Germinal center (tissue), 1 donor: ENCODE results near the gene RPP38.

Experiments
- DNase-seq: peaks from one replicate; pipeline ENCODE4 v3.0.0; 2012; ENCODE audit warnings: mixed read lengths, low spot score

RPP38 gene

GRCh38 chr10:15112657-15113056 lies 15.5 kb downstream of the RPP38 start:
- DNase-seq, result no peak

- DNase-seq, result no peak
These were observed 16.6 kb downstream of the RPP38 start for GRCh38 chr10:15113766-15114165.

- no peak for DNase-seq
These were observed 19.1 kb downstream of the RPP38 start for GRCh38 chr10:15116225-15116624.

DNA sequence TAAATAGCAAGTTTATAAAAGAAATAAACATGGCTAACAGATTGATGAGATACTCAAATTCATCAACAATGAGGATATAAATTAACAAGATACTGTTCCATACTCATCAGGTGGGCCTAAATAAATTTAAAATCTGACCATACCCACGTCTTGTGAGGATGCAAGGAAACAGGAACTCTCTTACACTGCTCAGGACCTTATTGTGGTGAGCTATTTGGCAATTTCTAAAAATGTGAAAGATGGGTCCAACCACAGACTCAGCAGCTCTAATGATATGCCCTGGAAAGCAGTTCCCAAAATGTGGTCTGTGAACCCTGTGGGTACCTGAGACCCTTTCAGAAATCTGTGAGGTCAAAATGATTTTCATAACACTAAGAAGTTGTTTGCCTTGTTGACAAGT lies 21.5 kb downstream of the RPP38 start:
- no peak for DNase-seq

GRCh38 chr10:15120523-15120922 lies 23.4 kb downstream of the RPP38 start:
- DNase-seq, result no peak

DNA sequence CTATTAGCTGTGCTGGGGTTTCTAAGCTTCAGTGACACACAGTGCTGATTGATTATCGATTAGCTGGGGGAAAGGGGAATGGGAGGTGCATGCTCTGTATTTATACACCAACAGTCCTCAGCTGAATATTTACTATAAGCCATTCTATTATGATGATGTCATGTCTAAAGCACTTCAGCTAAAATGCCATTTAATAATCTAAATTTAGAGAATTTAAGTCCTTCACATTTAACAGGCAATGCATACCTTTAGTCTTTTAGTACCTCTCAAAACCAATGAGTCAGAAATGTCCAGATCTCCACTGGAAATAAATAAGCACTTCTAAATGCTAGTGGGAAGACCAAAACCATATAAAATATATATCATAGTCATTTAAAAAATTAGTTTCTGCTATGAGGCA lies 24.6 kb downstream of the RPP38 start:
- no peak for DNase-seq

DNA sequence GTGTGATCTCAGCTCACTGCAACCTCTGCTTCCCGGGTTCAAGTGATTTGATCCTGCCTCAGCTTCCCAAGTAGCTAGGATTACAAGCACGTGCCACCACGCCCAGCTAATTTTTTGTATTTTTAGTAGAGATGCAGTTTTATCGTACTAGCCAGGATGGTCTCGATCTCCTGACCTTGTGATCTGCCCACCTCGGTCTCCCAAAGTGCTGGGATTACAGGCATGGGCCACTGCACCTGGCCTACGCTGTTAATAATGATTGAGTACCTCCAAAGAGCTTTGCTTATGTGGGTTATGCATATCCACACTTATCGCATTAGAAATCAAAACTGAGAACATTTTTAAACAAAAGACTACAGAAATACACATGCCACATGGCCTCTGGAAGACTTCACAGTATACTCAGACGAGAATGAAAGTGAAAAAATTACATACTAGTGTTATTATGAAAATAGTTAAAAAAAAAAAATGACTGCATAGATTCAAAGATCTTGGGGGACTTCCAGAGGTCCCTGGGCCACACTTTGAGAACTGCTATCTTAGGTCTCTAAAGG lies 25.4 kb downstream of the RPP38 start:
- DNase-seq, result no peak

DNA sequence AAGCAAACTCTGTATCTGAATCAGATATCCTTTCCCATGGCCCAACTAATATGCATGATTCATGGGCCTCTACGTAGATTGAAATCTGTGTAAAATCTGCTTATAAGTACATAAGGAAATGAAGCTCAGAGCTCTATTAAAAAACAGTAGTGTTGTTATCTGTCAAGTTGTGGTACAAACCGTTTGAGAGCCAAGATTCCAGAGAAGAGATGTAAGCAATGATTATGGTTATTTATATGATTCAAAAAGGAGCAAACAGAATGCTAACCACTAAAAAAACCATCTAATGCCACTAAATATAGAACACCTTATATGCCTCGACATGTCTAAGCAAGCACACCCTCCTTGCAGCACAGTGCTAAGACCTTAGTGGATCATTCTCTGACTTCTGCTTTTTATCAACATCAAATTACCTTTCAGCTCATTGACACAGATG lies 26.6 kb downstream of the RPP38 start:
- DNase-seq, result no peak

DNA sequence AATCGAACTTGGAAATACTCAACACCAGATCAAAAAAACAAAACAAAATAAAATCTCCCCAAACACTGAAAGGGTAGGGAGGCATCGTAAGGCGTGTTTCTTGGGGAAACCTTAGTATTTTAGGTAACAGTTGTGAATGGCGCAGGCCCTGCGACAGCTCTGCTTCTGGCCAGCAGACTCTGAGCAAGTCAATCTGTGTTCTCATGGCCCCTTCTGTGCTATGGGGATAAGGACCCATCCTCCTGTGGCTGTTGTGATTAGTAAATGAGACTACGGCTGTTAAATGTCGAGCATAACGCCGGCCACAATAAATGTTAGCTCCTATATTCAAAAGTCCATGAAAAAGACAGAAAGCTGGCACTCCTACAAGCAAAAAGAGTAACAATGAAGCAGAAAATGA lies 27.0 kb downstream of the RPP38 start:
- DNase-seq, result no peak

DNA sequence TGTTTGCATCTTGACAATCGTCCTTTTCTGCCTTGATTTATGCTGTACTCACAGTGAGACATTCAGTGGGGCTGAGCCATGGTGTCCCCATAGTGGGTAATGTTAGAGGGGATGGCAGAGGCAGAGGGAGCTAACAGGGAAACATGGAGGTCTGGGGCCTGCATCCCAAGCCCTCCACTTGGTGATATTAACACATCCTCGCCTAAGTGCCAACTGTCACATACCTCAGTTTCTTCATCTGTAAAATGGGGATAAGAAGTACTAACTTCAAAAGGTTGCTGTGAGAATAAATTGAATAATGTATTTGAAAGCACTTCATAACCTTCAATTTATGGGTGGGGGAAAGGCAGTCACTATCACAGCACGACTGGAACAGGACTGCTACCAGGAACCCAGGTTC lies 27.8 kb downstream of the RPP38 start:
- no peak for DNase-seq

GRCh38 chr10:15131330-15131729 lies 34.2 kb downstream of the RPP38 start:
- no peak for DNase-seq

- DNase-seq, result no peak
These were observed 39.2 kb downstream of the RPP38 start for GRCh38 chr10:15136129-15137035.

DNA sequence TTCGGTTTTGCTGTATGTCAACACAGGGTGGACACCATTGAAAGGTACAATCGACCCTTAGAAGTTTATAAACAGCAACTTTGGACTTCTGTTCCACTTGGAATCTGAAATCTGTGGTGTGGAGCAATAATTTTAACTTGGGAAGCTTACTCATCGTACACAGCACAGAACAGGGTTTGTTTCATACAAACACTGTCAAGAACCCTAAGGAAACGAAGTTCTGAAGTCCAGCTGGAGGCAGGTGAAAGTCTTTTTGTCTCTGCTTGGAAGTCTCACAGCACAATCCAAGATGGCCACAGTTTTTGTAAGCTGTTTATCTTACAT lies 39.8 kb downstream of the RPP38 start:
- DNase-seq, result no peak

- no peak for DNase-seq
These were observed 40.5 kb downstream of the RPP38 start for GRCh38 chr10:15137636-15138035.

DNA sequence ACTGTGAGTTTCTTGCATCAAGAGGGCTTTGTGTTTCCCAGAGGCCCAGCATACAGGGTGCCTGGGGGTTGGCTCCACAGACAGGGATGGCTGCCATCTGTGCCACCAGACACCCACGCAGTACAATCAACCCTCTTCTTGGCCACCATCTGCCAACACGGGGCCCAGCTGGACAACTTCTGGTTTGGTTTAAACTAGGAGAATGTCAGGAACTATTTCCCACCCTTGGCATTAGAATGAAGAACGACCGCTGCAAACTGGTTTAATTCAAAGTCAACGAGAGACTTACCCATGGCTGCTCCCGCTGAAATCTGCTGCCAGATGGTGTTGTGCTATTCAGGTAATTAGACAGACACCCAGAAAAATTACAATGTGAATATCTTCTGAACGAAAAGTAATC lies 43.5 kb downstream of the RPP38 start:
- DNase-seq, result no peak

GRCh38 chr10:15141136-15142054 lies 44.2 kb downstream of the RPP38 start:
- peak; percentile 53 for DNase-seq

DNA sequence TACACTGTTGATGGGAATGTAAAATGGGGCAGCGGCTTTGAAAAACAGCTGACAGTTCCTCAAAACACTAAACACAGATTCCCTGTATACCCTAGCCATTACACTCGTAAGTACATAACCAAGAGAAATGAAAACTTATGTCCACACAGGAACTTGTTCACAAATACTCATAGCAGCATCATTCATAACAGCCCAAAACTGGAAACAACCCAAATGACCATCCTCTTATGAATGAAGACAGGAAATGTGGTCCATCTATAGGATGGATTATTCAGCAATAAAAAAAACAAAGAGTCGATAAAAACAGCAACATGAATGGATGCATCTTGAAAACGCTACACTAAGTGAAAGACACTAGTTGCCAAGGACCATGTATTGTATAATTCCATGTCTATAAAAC lies 47.6 kb downstream of the RPP38 start:
- DNase-seq, result no peak

DNA sequence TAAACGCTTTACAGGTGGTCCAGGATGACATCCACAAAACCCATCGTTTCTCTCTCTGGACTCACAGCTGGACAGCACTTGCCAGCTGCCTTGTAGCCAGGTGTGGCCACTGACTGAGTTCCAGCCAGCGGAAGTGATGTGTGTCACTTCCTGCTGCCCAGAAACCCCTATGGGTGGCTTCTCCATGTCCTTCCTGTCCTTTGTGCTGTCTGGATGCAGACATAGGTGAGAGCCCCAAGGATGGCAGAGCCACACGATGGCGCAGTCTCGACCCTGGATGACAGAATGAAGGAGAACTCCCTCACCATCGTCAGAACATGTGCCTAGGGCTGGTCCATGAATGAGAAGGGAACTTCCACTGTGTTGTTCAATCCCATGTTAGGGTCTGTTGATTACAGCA lies 49.2 kb downstream of the RPP38 start:
- DNase-seq, result no peak

DNA sequence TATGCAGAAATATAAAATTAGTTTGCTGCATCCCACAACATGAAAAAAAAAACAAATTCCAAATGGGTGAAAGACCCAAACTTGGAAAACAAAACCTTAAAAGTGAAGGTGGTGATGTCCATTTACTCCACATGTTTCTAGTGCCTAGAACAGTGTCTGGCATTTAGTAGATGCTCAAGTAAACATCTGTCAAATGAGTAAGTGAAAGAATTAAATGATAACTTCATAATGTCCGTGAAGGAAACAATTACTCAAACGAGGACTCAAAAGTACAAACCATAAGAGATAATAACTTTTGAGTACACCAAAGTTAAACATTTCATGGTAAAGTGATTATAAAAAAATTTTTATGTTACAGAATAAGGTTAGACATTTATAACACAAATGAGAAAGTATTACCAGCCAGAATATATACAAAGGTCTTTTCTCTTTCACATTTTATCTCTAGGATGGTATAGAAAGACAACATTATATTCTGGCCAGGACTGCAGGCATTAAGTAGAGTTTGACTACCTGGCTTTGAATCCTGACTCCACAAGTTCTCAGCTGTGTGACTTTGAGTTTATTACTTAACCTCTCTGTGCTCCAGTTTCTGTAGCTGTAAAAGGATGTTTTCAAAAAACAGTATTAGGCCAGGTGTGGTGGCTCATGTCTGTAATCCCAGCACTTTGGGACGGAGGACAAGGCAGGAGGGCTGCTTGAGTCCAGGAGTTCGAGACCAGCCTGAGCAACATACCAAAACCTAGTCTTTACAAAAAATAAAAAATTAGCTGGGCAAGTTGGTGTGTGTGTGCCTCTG lies 50.6 kb downstream of the RPP38 start:
- DNase-seq, result no peak

GRCh38 chr10:15149042-15149771 lies 52.1 kb downstream of the RPP38 start:
- DNase-seq, result no peak

DNA sequence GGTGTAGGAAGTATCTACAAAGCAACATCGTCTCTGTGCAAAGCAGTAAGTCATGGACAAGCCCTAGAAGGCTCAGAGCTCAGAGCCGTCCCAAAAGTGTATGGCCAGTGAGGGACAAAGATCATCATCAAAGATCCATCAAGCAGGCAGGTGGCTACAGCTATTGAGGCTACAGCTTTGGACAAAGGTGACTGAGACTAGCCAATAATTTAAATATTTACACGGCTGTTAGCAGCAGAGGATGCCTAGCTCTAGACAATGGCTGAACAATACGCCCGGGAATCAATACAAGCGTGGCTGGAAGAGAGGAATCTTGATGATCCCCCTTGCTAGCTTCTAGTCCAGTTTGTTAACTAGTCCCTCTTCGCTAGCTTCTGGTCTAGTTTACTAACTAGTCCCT lies 53.4 kb downstream of the RPP38 start:
- no peak for DNase-seq
